GM13977 (cell line): ENCODE results near the gene NYNRIN.

Experiments used
- DNase-seq: peaks from one replicate; pipeline ENCODE4 v3.0.0; 2012; ENCODE audit warnings: low spot score
- CTCF ChIP-seq: IDR thresholded peaks from 2 replicates; pipeline ENCODE4 v1.5.1; 2012; ENCODE audit warnings: mild to moderate bottlenecking, control low read depth; ENCODE audit not compliant: insufficient read depth; ENCODE audit errors: extremely low read depth, missing control alignments
- in situ Hi-C: fragments of 300-500 bp; cut with MboI; formaldehyde crosslinking; loops from one replicate; pipeline ENCODE4 v1.12.0; 2022; ENCODE audit warnings: low sequenced_read_pairs, low pct_unique_long_range_greater_than_20kb, mixed read lengths, inconsistent platforms; ENCODE audit not compliant: unreplicated experiment

Gene NYNRIN

DNA sequence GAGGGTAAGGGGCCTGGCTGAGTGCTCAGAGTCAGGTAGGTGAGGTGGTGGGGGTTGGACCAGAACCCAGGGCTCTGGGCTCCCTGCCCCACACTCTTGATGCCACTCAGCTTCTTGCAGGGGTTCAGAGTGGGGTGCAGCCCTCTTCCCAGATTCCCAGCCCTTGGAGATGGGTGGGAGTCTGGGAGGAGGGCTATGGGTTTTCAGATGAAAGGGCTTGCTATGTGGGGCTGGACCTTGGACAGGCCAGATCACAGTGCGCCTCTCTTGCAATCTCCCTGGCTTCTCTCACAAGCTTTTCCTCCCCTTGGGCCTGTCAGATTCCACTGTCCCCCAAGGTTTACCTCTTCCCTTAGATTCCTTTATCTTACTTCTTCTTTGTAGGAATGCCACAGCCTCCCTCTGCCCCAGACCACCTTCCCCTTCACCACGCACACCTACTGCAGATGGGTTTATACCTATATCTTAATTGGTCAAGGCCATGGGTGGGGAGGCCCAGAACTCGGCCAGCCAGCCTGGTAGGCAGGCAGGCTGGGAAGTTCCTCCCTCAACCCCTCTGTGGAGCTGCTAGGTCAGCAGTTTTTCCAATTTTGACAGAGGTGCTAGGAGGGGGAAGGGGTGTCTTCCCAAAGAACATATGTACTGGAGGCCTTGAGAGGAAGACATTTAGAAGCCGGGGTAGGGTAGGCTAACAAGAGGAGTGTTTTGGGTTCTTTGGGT, 1.4 kb downstream of the NYNRIN start:
- no peak for TF ChIP-seq CTCF
- in situ Hi-C loops: no loop called here
- no peak for DNase-seq

DNA sequence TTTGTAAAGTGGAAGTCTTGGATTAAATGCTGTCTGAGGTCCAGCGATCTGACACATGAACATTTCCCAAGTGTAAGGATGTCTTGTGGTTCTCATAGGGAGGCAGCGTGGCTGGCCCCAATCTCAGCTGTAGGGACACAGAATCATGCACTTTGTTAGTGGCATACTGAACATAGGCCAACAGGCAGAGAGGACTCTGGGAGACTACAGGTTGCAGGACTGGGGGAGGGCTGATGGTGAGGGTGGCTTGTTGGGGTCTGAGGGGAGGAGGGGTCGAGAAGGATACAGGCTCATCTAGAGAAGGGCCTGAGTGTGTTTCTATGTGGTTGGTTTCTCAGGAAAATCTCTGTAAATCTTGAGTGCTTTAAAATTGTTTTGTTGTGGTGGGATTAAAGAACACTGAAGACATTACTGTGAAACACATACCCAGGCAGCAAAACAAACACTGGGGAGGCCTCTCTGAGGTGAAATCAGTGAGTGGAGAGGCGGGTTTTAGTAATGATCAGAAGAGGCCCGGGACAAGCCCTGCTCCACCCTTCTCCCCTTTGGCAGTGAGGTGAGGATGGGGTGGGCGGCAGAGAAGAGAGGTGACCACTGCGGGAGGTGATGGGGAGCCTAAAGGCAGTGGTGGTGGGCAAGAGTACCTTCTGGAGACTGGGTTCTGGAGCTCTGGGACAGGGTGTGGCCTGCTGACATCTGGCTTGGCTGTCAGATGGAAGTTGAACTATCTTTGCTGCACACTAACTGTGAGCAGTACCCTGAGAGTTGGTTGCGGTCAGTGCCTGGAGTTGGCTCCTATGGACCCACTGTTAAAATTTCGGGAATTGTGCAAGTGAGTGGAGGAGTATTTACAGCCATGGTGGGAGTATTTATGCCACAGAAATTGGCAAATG, 3.3 kb downstream of the NYNRIN start:
- TF ChIP-seq CTCF: no peak
- in situ Hi-C loops: no loop called here

DNA sequence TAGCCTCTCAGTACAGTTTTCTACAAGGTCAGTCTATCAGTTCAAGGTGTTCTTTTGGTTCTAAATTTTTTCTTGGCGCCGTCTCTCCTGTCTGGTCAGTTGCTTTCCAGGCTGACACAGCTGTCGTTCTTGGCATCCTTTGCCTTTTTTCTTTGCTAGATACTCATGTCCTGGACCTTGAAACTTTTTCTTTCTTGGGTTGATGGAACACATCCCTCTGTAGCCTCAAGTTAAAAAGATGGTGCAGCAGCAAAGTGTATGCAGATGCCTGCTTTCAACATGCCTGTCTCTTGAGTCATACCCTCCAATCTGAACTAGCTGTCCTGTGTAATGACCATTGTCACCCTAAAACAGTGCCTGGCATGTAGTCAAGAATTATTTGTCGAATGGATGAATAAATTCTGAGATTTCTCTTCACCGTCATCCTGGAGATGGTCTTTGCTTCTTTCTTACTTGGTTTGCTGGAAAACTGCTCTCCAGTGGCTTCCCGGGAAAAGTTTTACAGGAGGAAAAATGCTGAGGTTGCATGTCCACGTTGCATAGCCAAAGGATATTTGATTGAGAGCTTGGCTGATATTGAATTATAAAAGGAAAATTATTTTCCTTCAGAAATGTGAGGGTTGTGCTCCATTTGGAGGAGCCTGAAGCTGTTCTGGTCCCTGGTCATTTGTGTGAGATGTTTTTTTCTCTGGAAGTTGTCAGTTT, 4.6 kb downstream of the NYNRIN start:
- TF ChIP-seq CTCF: no peak
- no peak for DNase-seq
- in situ Hi-C loops: no loop called here

More for the DNA sequence above, 3.3 kb downstream of the NYNRIN start:
- DNase-seq: no peak

- TF ChIP-seq CTCF: no peak
- no peak for DNase-seq
- in situ Hi-C loops: no loop called here
Measured at GRCh38 chr14:24404814-24405213, 6.0 kb downstream of the NYNRIN start.

- no peak for DNase-seq
- no peak for TF ChIP-seq CTCF
- in situ Hi-C loops: no loop called here
Measured at GRCh38 chr14:24406416-24406815, 7.6 kb downstream of the NYNRIN start.

DNA sequence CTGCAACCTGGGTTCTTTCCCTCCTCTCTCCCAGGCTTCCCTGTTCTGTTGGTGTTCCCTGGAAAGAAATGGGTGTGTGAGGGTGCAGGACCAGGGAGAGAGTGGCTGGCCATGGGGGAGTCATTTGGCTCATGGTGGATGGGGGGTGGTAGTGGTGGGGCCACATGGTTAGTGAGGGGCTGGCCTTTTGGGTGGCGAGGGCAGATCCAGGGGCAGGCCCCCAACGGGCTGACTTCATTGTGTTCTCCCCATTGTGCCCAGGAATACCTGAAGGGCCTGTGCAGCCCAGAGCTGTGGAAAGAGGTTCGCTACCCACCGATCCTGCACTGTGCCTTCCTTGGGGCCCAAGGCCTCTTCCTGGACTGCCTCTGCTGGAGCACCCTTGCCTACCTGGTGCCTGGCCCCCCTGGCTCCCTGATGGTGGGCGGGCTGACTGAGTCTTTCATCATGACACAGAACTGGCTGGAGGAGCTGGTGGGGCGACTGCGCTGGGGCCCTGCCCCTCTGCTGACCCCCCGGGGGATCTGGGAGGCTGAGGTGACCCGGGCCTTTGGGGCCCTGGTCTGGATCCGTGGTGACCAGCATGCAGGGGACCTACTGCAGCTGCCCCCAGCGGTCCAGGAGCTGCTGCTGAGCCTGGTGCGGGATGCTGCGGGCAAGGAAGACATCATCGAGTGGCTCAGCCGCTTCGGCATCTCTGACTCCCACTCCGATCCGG, 9.0 kb downstream of the NYNRIN start:
- in situ Hi-C loops: no loop called here
- no peak for DNase-seq

More for the DNA sequence above, 9.0 kb downstream of the NYNRIN start:
- no peak for TF ChIP-seq CTCF
